D721Med (cell line): ENCODE measurements around the gene NUDT4.
"Not testable (repeated sequence)": the region's sequence is repeated elsewhere in the genome, so short reads cannot be mapped to it uniquely, and the experiment has no call there.

ENCODE experiments used
- DNase-seq: peaks from one replicate; pipeline ENCODE4 v3.0.0; 2011; ENCODE audit warnings: low spot score; ENCODE audit not compliant: insufficient read length
- FAIRE-seq: peaks from 2 replicates; lab custom pipeline; 2011; peaks lifted over from hg19 to GRCh38; lab: Jason Lieb, UNC
- CTCF ChIP-seq: IDR thresholded peaks from 2 replicates; pipeline ENCODE4 v1.5.1; 2012; ENCODE audit warnings: mild to moderate bottlenecking, control low read depth; ENCODE audit not compliant: insufficient read depth; ENCODE audit errors: missing control alignments

NUDT4 gene

GRCh38 chr12:93412396-93412795 is 34.7 kb downstream of the NUDT4 start:
- DNase-seq, FAIRE-seq: not testable (repeated sequence)

GRCh38 chr12:93413064-93413463 is 35.3 kb downstream of the NUDT4 start:
- FAIRE-seq (no peak), DNase-seq (no peak)
- no peak for TF ChIP-seq CTCF

GRCh38 chr12:93415723-93416464 is 38.2 kb downstream of the NUDT4 start:
- TF ChIP-seq CTCF: no peak
- FAIRE-seq: no peak
- no peak for DNase-seq

- no peak for FAIRE-seq
- DNase-seq: no peak
- TF ChIP-seq CTCF: no peak
These were observed 40.3 kb downstream of the NUDT4 start for GRCh38 chr12:93417967-93418480.

GRCh38 chr12:93419388-93420034 is 41.8 kb downstream of the NUDT4 start:
- DNase-seq: no peak
- no peak for FAIRE-seq
- peak; percentile 70 for TF ChIP-seq CTCF

GRCh38 chr12:93422050-93422449 is 44.3 kb downstream of the NUDT4 start:
- DNase-seq (no peak), FAIRE-seq (no peak)
- no peak for TF ChIP-seq CTCF

GRCh38 chr12:93425736-93426411 is 48.1 kb downstream of the NUDT4 start:
- DNase-seq: no peak
- FAIRE-seq: peak; percentile 77
- no peak for TF ChIP-seq CTCF
